PC-9 (cell line): ENCODE results near the gene TENM4. TPM values are rescaled to one million over a fixed set of nuclear protein-coding genes. Genes with fewer than 3 reads are reported as not detected.

Experiments
- BruUV-seq: library from RNA; stranded (reverse); fragments of 400-500 nt; replicated peaks from 2 replicates; lab custom pipeline; 2021; lab: Mats Ljungman, UMichigan
- CTCF ChIA-PET: fragments of 300-600 bp; sonication (Branson Sonifier 250); formaldehyde crosslinking; loops from one replicate; lab custom pipeline; 2022; ENCODE audit warnings: antibody characterized with exemption; lab: Charles Lee
- POLR2A ChIA-PET: fragments of 300-600 bp; sonication (Branson Sonifier 250); formaldehyde crosslinking; loops from one replicate; lab custom pipeline; 2022; ENCODE audit warnings: antibody characterized with exemption; ENCODE audit not compliant: unreplicated experiment; lab: Charles Lee
- DNase-seq, 2 experiments: peaks; one replicate each; pipeline versions ENCODE4 v3.0.0 to v3.0.0-alpha.2; 2015 to 2022; ENCODE audit warnings: mixed read lengths in 1 of 2
- H2AFZ ChIP-seq: fragments of 200-600 bp; sonication (generic); 2 replicates; pipeline ENCODE4 v1.8.1; 2017; ENCODE audit warnings: antibody characterized with exemption
- H3F3A ChIP-seq: fragments of 200-600 bp; sonication (generic); 2 replicates; pipeline ENCODE4 v1.8.1; 2017; ENCODE audit warnings: antibody characterized with exemption, mild to moderate bottlenecking, low read depth; ENCODE audit not compliant: insufficient read depth
- H3K27ac ChIP-seq: fragments of 200-600 bp; sonication (generic); 2 replicates; pipeline ENCODE4 v1.6.1; 2016; ENCODE audit warnings: mixed run types
- H3K27me3 ChIP-seq: fragments of 200-600 bp; sonication (generic); 2 replicates; pipeline ENCODE4 v1.6.1; 2016; ENCODE audit warnings: low read depth, mixed run types; ENCODE audit not compliant: insufficient read depth
- H3K36me3 ChIP-seq: fragments of 200-600 bp; sonication (generic); 2 replicates; pipeline ENCODE4 v1.6.1; 2016; ENCODE audit warnings: low read depth, mixed run types
- H3K4me1 ChIP-seq: fragments of 200-600 bp; sonication (generic); replicated peaks from 2 replicates; pipeline ENCODE4 v1.6.1; 2016; ENCODE audit warnings: mixed run types; ENCODE audit not compliant: insufficient read depth
- H3K4me2 ChIP-seq: fragments of 200-600 bp; sonication (generic); 2 replicates; pipeline ENCODE4 v1.6.1; 2017; ENCODE audit warnings: mixed run types
- H3K4me3 ChIP-seq: fragments of 200-600 bp; sonication (generic); 2 replicates; pipeline ENCODE4 v1.6.1; 2016; ENCODE audit warnings: mixed run types
- H3K79me2 ChIP-seq: fragments of 200-600 bp; sonication (generic); 2 replicates; pipeline ENCODE4 v1.6.1; 2017; ENCODE audit warnings: low read depth, mixed run types
- H3K9me2 ChIP-seq: fragments of 200-600 bp; sonication (generic); 2 replicates; pipeline ENCODE4 v1.8.1; 2017; ENCODE audit warnings: mild to moderate bottlenecking; ENCODE audit not compliant: insufficient read depth
- H3K9me3 ChIP-seq: fragments of 200-600 bp; sonication (generic); 2 replicates; pipeline ENCODE4 v1.8.1; 2016; ENCODE audit warnings: low read depth; ENCODE audit not compliant: insufficient read depth
- H4K20me1 ChIP-seq: fragments of 200-600 bp; sonication (generic); 2 replicates; pipeline ENCODE4 v1.8.1; 2017; ENCODE audit not compliant: insufficient read depth
- EZH2 ChIP-seq: fragments of 200-600 bp; sonication (generic); IDR thresholded peaks from 2 replicates; pipeline ENCODE4 v1.8.0; 2017; ENCODE audit warnings: antibody characterized with exemption, low read depth
- intact Hi-C: fragments of 100-400 bp; cut with micrococcal nuclease; formaldehyde crosslinking; loops from one replicate; pipeline ENCODE4 v1.10.0; 2022; ENCODE audit not compliant: unreplicated experiment
- total RNA-seq: library from RNA; stranded (reverse); gene quantifications from 2 replicates; pipeline ENCODE4 v1.2.3, GENCODE V29; 2021
- TF ChIP-seq, protein P1 (sequence below): fragments of 200-600 bp; sonication (generic); conservative IDR thresholded peaks from 2 replicates; pipeline ENCODE4 v1.6.1; 2017; ENCODE audit warnings: mixed run types, antibody characterized with exemption, mild to moderate bottlenecking, moderate library complexity

The TENM4 gene
- total RNA-seq, 1 experiment from 2014 or later = not detected

GRCh38 chr11:78932757-78933156, 508.1 kb downstream of the TENM4 start:
- DNase-seq = no peak
- CTCF ChIA-PET = no interaction called here
- BruUV-seq = no TSS peak
- H3K9me2 ChIP-seq = no peaks in the 10 kb centered on the region
- POLR2A ChIA-PET = no interaction called here
- H3K4me3 ChIP-seq = no peak overlapping the region
- intact Hi-C loops = no loop called here
- no peaks in the 10 kb centered on the region for H3K36me3 ChIP-seq
- H3K4me1 ChIP-seq = no peaks in the 10 kb centered on the region
- H3K27ac ChIP-seq = no peak overlapping the region
- H3K9me3 ChIP-seq = no peaks in the 10 kb centered on the region
- TF ChIP-seq, protein P1, sequence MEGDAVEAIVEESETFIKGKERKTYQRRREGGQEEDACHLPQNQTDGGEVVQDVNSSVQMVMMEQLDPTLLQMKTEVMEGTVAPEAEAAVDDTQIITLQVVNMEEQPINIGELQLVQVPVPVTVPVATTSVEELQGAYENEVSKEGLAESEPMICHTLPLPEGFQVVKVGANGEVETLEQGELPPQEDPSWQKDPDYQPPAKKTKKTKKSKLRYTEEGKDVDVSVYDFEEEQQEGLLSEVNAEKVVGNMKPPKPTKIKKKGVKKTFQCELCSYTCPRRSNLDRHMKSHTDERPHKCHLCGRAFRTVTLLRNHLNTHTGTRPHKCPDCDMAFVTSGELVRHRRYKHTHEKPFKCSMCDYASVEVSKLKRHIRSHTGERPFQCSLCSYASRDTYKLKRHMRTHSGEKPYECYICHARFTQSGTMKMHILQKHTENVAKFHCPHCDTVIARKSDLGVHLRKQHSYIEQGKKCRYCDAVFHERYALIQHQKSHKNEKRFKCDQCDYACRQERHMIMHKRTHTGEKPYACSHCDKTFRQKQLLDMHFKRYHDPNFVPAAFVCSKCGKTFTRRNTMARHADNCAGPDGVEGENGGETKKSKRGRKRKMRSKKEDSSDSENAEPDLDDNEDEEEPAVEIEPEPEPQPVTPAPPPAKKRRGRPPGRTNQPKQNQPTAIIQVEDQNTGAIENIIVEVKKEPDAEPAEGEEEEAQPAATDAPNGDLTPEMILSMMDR = no peak
- TF ChIP-seq EZH2 = no peak
- no peaks in the 10 kb centered on the region for H3F3A ChIP-seq
- H4K20me1 ChIP-seq = no peaks in the 10 kb centered on the region
- H3K27me3 ChIP-seq = peaks cover 66% of the 10 kb centered on the region
- H3K4me2 ChIP-seq = no peak overlapping the region
- no peaks in the 10 kb centered on the region for H3K79me2 ChIP-seq
- no peak overlapping the region for H2AFZ ChIP-seq

DNA sequence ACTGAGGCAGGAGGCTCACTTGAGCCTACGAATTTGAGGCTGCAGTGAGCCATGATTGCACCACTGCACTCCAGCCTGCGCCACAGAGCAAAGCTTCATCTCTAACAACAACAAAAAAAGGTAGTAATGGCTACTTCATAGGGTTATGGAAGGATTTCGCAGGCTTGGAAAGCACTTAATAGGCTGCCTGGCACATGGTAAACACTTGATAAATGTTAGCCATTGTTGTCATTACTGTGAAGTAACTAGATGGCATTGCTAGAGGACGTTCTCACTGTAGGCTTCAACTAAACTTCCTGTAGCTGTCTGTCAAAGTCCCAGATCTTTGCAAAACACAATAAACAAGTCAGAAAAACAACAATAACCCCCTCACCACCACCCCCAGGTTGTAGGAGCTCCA, 508.9 kb downstream of the TENM4 start:
- Histone ChIP-seq H3F3A (no peaks in the 10 kb centered on the region), H3K4me2 (no peak overlapping the region), H3K79me2 (no peaks in the 10 kb centered on the region), H3K4me1 (no peaks in the 10 kb centered on the region), H3K4me3 (no peak overlapping the region), H2AFZ (no peak overlapping the region), H3K9me2 (no peaks in the 10 kb centered on the region), H3K27ac (no peak overlapping the region), H3K27me3 (peaks cover 75% of the 10 kb centered on the region), H3K9me3 (no peaks in the 10 kb centered on the region), H4K20me1 (no peaks in the 10 kb centered on the region), H3K36me3 (no peaks in the 10 kb centered on the region)
- TF ChIP-seq EZH2 = no peak
- TF ChIP-seq, protein P1 = no peak
- POLR2A ChIA-PET = no interaction called here
- no peak for DNase-seq
- CTCF ChIA-PET = no interaction called here
- no TSS peak for BruUV-seq
- intact Hi-C loops = no loop called here

DNA sequence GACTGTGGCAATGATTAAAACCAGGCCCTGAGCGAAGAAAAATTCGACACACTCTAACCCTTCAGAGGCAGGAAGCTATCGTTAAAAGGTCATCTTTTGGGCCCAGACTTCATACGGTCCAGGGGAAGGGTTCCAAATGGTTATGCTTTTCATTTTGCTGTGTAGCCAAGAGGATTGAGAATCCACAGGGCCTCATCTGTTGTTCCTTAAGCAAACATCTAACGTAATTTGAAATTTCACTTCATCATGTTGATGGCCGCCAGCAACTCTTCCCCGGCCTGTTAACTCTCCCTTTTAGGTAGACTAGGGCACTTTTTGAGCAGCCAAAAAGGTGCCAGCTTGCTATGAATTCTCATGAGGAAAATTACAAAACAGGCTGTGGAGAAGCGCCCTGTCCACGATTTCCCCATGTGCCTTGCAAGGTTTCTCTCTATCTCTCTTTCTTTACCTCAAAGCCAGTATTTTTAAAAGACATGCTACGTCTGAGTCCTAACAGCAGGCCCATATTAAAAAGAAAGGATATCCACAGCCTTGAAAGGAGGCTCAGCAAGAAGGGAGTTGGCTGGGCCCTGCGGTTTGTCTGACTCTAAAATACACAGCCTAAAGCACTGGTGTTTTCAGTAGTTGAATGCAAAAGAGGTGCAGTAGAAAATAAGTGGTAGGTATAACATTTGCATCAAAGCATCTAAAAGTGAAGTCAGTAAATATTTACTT, 509.9 kb downstream of the TENM4 start:
- no peak overlapping the region for H3K4me3 ChIP-seq
- no peak for DNase-seq
- H3K79me2 ChIP-seq = no peaks in the 10 kb centered on the region
- peaks cover 78% of the 10 kb centered on the region for H3K27me3 ChIP-seq
- no peaks in the 10 kb centered on the region for H3F3A ChIP-seq
- intact Hi-C loops = no loop called here
- H4K20me1 ChIP-seq = no peaks in the 10 kb centered on the region
- H3K4me1 ChIP-seq = no peaks in the 10 kb centered on the region
- no peak for TF ChIP-seq EZH2
- TF ChIP-seq, protein P1 = no peak
- H3K9me2 ChIP-seq = no peaks in the 10 kb centered on the region
- no TSS peak for BruUV-seq
- no peak overlapping the region for H2AFZ ChIP-seq
- no peak overlapping the region for H3K27ac ChIP-seq
- ChIA-PET CTCF (no interaction called here), POLR2A (no interaction called here)
- no peaks in the 10 kb centered on the region for H3K36me3 ChIP-seq
- H3K9me3 ChIP-seq = no peaks in the 10 kb centered on the region
- no peak overlapping the region for H3K4me2 ChIP-seq
